NT2/D1 (cell line): ENCODE data around the gene BTF3.

ENCODE experiments used
- SUZ12 ChIP-seq: IDR thresholded peaks from 2 replicates; pipeline ENCODE4 v1.6.1; 2011; ENCODE audit not compliant: insufficient read length, insufficient read depth; ENCODE audit errors: extremely low read depth
- YY1 ChIP-seq: IDR thresholded peaks from 2 replicates; pipeline ENCODE4 v1.6.1; 2011; ENCODE audit not compliant: insufficient read length, insufficient read depth
- ZNF274 ChIP-seq: IDR thresholded peaks from 2 replicates; pipeline ENCODE4 v1.6.1; 2011; ENCODE audit warnings: mild to moderate bottlenecking, low read depth, low read length

DNA sequence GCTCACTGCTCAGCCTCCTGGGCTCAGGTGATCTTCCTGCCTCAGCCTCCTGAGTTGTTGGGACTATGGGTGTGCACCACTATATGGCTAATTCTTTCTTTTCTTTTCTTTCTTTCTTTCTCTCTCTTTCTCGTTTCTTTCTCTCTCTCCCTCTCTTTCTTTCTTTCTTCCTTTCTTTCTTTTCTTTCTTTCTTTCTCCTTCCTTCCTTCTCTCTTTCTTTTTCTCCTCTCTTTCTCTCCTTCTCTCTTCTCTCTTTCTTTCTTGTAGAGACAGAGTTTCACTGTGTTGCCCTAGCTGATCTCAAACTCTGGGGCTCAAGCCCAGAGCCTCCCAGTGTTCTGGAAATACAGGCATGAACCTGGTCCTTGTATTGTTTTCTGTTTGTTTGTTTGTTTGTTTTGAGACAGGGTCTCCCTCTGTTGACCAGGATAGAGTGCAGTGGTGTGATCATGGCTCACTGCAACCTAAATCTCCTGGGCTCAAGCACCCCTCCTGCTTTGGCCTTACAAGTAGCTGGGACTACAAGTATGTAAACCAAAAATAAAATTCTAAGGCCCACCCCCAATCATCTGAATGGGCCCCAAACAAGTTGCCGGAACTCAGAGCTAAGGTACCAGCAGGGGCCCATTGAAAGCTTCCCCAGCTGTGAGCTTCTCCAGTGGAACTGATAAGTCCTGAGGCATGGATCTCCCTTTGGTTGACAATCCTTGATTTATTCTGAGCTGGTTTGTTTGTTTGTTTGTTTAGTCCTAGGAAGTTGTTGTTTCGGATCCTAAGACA lies 11.9 kb upstream of the BTF3 start:
- TF ChIP-seq YY1 (no peak), ZNF274 (no peak), SUZ12 (no peak)
